ENCODE data around the gene KRT77.
"Not testable (repeated sequence)": the region's sequence is repeated elsewhere in the genome, so short reads cannot be mapped to it uniquely, and the experiment has no call there.

Gene KRT77

DNA sequence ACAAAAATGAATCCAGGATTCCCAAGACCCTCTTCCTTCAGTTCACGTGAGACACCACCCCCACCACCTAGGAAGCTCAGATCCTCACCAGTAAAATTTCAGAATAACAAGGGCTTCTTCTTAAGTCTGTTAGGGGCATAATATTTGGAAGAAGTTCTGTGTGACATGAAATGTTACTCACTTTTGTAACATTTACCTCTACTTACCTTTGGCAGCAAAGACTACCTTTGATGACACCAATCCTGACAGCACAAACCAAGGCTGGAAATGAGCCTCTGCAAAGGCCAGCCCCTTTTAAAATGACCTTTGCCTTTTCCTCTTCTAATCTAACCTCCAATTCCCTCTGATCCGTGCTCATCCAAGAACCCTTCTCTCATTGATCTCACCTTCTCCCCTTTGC, 19.4 kb upstream of the KRT77 start:
- no peak for DNase-seq (ENCODE audit: low read depth in 3 of 3)

DNA sequence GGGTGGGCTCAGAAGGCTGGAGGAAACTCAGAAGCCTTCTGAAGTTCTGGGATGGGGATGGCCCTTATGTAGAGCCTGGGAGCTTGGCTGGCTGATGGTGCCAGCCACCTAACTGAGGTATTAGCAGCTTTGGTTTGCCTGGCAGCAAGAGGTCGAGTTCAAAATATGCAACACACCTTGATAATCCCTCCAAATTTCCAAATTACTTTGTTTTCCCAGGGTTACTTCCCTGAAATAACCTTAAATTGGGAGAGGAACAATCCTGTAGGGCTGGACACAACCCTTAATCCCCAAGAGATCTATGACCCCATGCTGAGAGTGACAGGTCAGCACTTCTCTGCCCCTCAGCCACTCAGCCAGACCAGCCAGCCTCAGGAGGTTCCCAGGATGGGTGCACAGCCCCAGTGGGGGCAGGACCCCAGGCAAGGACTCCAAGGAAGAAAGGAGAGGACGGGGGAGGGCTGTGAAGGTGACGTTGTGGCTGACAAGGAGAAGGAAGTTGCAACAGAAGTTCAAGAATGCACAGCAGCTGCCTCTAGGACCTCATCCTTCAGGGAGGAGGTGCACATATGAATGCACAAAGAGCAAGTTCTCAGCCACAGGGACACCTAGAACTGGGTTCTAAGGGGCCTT, 18.6 kb upstream of the KRT77 start:
- no peak for DNase-seq (ENCODE audit: low read depth in 3 of 3)

DNA sequence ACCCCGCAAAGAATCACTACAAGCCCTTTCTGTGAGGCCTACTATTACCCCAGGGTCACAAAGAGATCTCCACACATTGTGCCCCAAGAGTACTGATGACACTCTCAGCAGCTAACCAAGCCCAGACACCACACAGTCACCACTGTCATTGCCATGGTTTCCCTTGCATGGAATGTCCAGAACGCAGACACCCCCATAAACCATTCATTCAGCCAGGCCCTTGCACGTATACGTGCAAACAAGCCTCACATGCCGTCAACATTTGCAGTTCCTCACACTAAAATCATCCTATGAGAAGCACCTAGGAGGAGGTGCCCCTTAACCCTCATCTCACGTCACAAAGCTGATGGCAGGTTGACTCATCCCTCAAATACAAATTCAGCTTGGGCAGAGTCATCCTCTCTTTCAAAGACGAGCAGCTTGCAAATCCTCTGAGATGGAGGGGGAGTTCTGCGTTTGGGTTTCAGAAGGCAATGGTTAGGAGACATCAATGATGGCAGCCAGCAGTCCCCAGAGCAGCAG, 17.1 kb upstream of the KRT77 start:
- no peak for DNase-seq (ENCODE audit: low read depth in 3 of 3)

DNA sequence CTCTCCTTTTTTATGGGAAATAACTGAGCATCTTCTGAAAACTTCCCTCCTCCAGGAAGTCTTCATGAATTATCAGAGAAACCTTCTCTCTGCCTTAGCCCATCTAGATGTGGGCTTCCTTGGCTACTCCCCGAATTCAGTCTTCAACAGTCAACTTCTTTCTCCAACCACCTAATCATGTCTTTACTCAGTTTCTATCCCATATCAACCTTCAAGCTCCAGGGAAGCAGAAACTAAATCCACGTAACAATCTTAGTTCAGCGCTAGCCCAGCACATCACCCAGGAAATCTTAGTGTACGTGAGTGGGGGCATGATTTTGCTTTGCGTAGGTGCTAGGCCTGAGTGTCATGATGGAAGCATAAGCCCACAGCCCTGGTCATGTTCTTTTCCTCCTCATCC, 12.7 kb upstream of the KRT77 start:
- DNase-seq (ENCODE audit: low read depth in 3 of 3) = no peak

DNA sequence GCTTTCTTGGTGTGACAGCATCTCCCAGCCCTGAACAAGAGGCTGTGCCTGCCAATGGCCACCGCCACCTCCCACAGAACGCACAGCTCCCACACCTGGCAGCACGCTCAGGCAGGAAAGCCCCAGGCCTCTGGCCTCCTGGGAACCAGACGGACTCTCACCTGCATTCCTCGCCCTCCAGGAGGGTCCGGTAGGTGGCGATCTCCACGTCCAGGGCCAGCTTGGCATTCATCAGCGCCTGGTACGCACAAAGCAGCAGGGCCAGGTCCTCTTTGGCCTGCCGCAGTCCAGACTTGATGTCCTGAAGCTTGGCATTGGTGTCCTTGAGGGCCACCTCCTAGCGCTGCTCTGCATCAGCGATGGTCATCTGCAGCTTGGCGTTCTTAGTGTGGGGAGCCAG, 12.1 kb upstream of the KRT77 start:
- DNase-seq (ENCODE audit: low read depth in 3 of 3) = no peak

DNA sequence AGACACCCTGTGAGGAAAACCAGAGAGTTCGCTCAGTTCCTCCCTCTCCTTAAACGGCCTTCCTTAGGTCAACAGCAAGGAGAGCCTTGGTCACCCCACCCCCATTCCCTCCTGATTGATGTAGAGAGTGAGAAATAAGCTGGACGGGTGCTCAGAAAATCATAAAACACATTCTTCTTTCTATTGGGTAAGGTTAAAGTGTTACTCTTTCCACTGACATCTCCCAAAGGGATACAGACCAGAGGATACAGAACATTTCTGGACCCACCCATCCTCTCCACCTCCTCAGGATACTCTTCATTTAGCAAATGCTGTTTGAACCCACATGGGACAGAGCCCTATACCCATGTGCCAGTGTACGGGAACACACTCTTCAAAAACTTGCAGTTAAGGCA, 11.6 kb upstream of the KRT77 start:
- no peak for DNase-seq (ENCODE audit: low read depth in 3 of 3)

DNA sequence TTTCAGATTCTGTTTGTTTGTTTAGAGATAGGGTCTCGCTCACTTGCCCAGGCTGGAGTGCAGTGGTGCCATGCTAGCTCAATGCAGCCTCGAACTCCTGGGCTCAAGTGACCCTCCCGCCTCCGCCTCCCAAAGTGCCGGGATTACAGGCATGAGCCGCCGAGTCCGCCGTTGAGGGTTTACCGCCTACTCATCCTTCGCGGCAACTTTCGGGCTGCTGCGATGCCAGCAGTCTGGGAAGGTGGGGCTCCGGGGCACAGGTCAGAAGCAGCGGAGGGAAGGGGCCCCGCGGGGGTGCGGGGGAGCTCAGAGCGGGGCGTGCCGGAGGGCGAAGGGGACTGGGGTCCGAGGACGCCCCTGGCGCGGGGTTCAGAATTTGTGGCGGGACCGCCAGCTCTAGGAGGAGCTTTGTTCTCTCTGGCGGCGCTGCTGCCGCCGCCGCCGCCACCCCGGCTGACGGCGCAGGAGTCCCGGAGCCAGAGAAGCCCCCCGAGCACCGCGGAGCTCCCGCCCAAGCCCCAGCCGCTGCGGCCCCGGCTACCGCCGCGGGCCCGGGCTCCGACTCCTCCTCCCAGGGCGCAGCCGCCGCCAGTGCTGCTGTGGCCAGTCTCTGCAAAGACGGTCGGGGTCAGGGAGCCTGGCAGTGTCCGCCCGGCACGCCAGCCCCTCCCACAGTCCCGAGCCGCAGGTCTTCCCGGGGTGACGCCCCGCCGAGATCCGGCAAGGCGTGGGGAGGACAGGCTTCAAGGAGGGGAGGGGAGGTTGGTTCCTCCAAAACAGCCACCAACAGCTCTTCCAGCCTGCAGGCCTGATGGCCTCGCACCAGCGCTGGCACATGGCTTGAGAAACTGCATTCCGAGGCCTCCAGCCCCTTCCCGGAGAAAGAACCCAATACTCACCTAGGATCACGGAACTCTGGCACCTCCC, 10.9 kb upstream of the KRT77 start:
- DNase-seq (ENCODE audit: low read depth in 3 of 3) = peak in 1 of 3 experiments; percentile 38

DNA sequence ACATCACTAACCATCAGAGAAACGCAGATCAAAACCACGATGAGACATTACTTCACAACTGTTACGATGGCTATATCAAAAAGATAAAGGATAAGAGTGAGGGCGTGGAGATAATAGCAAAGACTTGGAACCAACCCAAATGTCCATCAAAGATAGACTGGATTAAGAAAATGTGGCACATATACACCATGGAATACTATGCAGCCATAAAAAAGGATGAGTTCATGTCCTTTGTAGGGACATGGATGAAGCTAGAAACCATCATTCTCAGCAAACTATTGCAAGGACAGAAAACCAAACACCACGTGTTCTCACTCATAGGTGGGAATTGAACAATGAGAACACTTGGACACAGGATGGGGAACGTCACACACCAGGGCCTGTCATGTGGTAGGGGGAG, 8.8 kb upstream of the KRT77 start:
- not testable (repeated sequence) for DNase-seq (ENCODE audit: low read depth in 3 of 3)

DNA sequence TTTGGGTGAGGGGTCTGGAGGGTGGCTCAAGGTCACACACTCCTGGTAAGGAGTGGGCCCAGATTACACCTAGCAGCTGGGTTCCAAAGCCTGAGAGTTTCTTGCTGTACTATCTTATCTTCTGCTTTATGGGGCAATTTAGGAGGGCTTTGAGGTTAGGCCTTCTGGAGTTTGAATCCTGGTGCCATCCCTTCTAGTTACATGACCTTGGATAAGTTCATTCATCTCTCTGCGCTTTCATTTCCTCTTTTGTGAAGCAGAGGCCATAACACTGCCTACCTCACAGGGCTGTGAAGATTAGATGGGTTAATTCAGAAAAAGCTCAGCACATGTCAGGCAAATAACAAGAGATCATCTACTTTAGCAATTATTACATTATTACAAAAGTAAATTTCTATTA, 7.4 kb upstream of the KRT77 start:
- no peak for DNase-seq (ENCODE audit: low read depth in 3 of 3)

DNA sequence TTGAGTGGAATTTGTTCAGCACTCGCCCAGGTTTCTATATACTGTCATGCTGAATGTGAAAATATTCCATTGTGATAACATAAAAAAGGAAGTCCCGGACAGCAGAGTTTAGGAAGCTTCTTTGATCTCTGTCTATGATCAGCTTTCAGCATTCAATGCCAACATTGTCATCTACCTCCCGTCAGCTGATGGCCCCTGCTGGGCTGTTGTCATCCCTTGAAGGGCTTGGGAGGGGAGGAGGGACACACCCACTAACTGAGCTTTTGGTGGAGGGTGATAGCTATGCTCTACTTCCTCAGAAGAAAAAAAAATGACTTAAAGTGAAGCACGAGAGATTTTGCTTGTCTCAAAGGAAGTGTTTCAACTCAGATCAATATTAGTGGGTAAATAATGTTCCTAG, 4.7 kb upstream of the KRT77 start:
- DNase-seq (ENCODE audit: low read depth in 3 of 3) = no peak

DNA sequence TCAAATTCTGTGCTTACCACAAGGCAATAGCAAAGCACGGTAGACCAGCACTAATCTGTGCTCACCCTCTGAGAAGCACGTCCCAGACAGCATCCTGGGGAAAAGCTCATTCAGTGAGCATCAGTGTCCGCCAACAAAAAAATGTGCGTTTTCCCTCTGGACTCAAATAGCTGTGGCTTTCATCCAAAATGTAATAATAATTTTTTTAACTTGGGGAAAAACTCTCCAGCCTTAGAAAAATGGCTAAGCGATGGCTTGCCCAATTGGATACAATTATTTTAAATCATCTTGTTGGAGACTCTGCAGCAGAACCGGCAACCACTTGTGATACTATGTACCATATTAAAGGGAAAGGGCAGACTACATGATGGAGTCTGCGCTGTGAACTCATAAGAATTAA, 1.1 kb upstream of the KRT77 start:
- DNase-seq (ENCODE audit: low read depth in 3 of 3) = no peak

DNA sequence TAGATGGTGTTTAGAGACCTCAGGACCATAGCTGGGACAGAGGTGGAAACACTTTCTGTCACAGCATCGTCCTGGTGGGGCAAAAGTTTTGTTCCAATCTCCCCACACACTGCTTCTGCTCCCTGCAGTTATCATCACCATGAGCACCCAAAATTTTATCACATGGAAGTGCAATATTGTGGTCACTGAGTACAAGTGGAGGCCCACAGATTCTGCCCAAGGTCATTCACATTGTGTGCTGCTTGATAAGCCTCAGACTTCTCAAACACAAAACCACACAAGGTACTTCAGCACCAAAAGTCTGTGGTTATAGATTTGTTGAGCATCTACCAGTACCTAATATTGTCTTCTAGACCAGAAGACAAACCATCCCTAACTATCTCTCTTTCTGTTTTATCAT, 554 bp upstream of the KRT77 start:
- DNase-seq (ENCODE audit: low read depth in 3 of 3) = no peak

DNA sequence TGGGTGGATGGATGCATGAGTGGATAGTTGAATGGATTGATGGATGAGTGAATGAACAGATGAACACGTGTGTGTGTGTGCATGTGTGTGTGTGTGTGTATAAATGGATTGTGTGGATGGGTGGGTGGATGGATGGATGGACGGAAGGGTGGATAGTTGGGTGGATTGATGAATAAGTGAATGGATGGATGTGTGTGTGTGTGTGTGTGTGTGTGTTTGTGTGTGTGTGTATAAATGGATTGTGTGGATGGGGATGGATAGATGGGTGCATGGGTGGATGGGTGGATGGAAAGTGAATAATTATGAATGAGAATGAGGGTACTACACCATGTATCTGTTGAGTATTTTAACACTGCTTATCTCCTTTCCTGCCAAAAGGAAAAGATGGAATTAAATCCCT, 986 bp downstream of the KRT77 start:
- no peak for DNase-seq (ENCODE audit: low read depth in 3 of 3)

DNA sequence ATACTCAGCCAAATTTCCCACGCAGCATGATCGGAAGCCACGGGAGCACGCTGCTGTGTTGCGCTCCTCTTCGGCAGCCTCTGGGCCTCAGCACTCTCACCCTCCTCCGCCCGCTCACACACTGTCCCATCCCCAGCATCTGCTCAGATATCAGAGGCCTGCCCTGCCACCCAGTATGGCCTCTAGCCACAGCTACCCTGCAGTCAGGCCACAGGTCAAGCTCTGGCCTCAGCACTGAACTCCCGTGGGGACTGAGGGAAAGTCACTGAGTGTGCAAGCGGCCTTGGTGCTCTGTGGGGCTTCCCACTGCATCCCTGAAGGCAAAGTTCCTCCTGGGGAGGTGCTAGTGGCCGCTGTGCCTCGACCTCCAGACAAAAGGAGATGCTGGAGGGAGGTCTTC, 2.0 kb downstream of the KRT77 start:
- no peak for DNase-seq (ENCODE audit: low read depth in 3 of 3)

DNA sequence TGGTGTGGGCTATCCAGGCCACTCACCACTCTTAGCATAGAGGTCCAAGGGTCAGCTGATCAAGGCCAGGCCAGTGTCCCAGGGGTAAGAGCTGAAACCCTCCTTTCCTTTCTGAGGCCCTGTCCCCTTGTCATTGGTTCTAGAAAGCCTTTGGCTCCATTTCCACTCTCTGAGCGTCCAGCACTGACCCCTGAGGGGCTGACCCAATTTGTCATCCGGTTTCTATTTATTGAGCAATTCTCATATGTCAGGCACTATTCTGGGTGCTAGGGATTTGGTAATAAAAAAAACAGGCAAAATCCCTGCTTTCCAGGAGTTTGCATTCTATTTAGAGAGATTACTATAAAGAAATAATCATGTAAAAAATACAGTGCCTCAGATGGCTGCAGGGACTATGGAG, 3.4 kb downstream of the KRT77 start:
- DNase-seq (ENCODE audit: low read depth in 3 of 3) = no peak

DNA sequence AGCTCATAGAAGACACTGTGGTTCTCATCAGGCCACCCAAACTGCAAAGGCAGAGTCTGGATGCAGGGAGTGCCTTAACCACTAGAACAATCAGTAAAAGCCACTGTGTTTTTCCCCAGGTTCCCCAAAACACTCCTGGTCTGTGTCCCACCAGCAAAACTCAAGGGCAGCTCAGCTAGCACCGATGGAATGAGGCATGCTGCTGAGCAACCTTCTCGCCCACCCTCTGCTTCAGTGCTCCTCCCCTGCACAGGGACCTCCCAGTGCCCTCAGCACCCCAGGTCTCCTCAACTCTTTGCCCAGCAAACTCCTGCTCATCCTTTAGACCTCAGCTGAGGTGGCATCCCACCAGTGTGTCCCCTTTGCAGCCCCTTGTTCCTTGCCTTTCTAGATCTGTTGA, 4.0 kb downstream of the KRT77 start:
- DNase-seq (ENCODE audit: low read depth in 3 of 3) = no peak

DNA sequence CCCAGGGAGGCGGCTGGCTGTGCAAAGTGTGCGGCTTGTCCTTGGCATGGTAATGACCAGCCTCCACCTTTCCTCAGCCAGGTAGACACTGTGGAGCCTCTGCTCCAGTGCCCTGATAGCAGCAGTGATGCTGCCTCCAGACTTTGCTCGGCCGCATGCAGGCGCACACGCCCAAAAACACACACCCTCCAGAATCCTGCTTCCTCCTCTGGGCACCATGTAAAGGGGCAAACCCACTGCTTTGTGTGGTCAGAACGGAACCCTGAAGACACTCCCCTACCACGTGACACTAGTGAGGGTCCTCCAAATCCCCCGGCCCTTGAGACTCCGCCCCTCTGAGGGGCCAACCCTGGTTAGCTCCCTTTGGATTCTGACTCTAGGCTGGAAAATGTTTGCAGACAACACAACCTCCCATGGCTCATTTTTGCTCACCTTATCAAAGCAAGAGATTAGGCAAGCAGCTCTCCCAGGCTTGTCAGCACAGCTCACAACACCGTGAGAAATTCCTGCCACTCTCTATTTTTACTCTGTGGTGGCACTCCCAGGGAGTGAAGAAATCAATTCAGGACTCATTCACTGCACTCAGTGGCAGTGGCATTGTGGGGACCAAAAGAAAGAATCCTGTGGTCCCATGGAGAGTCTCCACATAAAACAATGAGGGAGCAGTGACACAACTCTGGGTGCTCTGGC, 4.5 kb downstream of the KRT77 start:
- DNase-seq (ENCODE audit: low read depth in 3 of 3) = no peak

DNA sequence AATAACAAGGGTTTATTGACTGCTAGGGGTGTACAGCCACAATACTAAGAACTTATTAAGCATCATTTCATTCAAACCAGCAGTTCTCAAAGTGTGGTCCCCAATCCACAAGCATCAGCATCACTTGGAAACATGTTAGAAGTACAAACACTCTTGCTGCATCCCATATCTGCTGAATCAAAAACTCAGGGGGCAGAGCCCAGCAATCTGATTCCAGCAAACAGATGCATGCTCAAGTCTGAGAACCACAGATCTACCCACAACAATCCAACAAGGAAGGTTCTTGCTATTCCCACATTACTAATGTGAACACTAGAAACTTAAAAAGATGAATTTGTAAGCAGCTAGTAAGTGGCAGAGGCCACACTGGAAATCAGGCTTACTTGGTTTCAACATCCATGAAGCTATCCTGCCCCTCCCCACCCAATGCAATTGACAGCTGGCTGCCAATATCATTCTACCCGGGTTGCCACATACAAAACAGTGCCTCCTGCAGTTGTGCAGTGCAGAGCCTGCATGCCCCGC, 6.2 kb downstream of the KRT77 start:
- no peak for DNase-seq (ENCODE audit: low read depth in 3 of 3)

DNA sequence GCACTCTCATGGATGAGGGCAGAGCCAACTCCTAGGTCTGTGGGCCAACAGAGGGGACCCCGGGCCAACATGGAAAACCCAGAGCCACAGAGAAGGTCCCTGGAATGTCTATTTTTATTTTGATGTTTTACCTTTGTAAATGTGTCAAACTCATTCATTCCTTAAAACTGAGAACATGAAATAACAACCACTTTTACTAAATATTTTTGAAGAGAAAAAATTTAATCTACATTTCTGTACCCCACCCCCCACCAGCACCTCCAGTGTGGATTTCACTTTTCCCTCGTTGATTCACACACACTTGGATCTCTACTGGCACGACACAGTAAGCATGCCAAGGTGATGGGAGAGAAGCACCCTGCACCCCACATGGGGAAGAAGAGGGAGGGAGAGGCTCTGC, 6.7 kb downstream of the KRT77 start:
- no peak for DNase-seq (ENCODE audit: low read depth in 3 of 3)

DNA sequence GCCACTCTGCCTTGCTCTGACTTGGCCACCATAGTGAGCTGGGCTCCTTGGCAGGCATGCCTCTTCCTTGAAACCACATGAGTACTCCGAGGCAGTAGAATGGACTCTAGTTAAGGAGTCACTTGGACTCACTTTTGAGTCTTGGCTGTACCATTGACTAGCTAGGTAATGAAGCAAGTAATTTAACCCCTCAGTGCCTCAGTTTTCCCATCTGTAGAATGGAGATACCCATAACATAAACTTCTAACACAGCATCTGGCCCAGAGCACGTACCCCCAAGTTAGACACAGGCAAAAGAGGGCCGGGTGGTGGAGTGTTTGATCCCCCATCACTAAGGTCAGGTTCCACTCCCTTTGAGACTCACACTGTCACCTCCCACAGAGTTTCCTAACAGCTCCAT, 8.3 kb downstream of the KRT77 start:
- DNase-seq (ENCODE audit: low read depth in 3 of 3) = no peak

DNA sequence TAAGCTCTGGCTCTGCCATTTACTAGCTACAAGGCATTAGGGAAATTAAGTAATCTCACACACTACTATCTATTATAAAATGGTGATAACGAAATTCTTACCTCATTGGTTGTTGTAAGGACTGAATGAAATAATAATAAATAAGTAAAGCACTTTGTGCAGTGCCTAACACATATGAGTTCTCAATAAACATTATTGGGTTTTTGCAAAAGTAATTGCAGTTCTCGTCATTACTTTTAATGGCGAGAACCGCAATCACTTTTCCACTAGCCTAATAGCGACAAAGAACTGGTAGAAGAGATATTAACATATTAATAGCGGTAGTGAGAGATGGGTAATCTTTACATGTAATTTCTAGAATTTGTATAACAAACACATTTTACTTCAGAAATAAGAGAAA, 9.2 kb downstream of the KRT77 start:
- no peak for DNase-seq (ENCODE audit: low read depth in 3 of 3)

DNA sequence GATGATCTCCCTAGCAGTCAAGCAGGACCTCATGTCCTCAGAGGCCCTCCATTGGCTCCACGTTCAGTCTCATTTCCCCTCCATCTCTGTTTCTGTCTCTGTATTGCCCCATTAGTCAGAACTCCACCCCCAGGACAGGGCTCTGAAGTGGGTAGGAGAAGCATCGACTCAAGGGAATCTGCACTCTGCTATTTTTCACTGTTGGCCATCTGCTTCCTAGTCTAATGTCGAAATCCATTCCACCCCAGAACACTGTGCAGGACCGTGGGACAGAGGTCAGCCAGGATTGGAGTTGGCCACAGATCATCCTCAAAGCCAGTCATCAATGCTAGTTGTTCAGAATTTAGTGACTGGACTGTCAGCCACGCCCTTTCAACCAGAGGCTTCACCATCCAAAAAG, 10.1 kb downstream of the KRT77 start:
- DNase-seq (ENCODE audit: low read depth in 3 of 3) = no peak
